ENCODE data around the gene FGGY.
A peak's percentile ranks its signal among the peaks of the same experiment; 100 is the strongest.
"Not testable (repeated sequence)": the region's sequence is repeated elsewhere in the genome, so short reads cannot be mapped to it uniquely, and the experiment has no call there.

The FGGY gene

GRCh38 chr1:59523745-59524450, 227.0 kb downstream of the FGGY start:
- no peak for DNase-seq

- no peak for DNase-seq
These were observed 229.3 kb downstream of the FGGY start for GRCh38 chr1:59526240-59526639.

DNA sequence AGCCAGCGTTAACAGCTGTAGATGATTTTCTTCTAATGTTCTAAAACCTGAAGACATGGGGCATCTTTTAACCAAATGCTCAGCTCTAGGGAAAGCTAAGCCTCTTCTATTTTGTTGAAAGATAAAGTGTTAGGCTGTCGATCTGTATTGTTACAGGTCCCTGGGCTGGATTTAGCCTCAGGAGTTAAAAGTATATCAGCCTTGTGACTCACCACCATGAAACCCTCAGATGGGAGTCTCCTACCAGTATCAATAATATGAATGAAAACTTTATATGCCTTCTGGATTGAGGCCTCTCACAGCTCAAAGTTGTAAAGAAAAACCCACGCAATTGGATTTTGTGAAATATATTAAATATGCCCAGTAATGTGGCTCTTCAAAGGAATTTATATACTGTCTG, 231.6 kb downstream of the FGGY start:
- DNase-seq = no peak

GRCh38 chr1:59528900-59529299, 232.0 kb downstream of the FGGY start:
- DNase-seq = no peak

GRCh38 chr1:59530119-59530518, 233.2 kb downstream of the FGGY start:
- no peak for DNase-seq

GRCh38 chr1:59532102-59532501, 235.2 kb downstream of the FGGY start:
- no peak for DNase-seq

DNA sequence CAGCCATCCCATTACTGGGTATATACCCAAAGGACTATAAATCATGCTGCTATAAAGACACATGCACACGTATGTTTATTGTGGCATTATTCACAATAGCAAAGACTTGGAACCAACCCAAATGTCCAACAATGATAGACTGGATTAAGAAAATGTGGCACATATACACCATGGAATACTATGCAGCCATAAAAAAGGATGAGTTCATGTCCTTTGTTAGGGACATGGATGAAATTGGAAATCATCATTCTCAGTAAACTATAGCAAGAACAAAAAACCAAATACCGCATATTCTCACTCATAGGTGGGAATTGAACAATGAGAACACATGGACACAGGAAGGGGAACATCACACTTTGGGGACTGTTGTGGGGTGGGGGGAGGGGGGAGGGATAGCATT, 241.6 kb downstream of the FGGY start:
- not testable (repeated sequence) for DNase-seq

DNA sequence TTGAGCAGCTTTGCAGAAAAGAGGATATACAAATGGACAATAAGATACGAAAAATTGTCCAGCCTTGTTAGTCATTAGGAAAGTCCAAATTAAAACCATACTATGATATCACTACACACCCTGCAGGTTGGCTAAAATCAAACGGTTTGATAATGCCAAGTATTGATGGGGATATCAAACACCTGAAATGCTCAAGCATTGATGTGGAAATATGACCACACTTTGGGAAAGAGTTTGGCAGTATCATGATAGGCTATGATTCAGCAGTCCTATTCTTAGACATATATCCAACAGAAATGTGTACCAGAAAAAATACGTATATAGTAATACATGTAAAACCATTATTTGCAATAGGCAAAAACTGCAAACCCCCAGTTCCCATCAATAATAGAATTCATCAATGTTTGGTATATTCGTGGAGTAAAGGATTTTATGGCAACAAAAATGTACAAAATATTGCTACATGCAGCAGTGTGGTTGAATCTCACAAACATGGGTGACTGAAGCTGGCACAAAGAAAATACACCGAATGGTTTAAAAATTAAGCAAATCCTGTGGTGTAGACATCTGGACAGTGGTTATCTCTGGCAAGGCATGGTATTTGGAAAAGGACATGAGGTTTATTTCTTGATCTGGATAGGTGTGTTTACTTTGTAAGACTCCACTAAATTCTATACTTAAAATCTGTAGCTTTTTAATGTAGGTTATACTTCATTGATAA, 243.2 kb downstream of the FGGY start:
- no peak for DNase-seq

DNA sequence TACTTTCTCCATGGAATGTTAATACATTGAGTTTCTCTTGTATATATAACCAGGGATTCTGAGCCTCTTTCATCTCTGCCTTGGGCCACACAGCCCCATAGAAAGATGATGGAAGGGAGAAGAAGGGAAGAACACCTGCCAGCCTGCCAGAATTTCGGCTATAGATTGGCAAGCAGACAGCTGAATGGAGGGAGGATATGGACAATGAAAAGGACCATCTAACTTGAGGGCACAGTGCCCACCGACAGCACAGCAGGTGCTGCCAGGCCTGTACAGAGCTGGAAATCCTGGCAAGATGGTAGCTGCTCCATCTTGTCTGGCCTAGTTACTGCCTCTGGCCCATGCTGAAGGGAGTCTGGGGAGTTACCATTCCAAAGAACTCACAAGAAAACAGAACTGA, 244.3 kb downstream of the FGGY start:
- DNase-seq = no peak

DNA sequence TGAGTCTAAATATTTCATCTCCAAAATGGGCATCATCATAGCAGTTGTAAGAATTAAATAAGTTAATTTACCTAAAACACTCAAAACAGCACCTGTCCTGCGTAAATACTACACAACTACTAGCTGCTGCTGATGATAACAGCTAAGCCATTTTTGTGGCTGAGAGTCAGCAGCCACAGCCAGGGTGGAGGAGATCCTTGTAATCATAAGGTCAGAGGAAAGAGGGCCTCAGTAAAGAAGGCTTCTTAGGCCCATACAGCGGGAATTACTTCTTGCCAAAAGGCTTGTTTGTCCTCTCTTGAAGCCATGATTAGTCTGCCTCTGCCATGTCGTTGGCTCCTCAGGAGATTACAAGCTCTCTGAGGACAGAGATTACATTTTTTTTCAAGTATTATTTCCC, 245.0 kb downstream of the FGGY start:
- no peak for DNase-seq

DNA sequence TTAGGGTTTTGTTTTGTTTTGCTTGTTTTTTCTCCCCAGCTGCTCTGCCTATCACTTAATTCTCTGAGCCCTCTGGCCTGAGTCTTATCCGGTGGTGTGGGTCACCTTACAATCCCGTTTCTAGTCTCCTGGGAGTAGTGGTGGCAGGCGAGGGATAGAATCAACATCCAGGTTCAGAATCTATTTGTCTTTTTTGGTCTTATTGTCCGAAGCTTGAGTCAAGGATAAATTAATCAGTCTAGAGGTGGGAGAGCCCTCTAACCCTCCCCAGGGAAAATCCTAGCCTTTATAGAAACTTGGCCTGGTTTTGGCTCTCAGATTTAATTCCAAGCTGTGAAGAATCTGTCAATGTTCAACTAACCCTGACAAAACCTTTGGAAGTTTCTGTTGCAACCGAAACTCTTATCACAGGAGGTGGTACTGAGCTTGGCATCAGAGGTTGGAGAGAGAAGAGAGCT, 246.3 kb downstream of the FGGY start:
- no peak for DNase-seq

- DNase-seq = no peak
These were observed 247.9 kb downstream of the FGGY start for GRCh38 chr1:59544615-59545293.

- no peak for DNase-seq
These were observed 248.9 kb downstream of the FGGY start for GRCh38 chr1:59545830-59546229.

DNA sequence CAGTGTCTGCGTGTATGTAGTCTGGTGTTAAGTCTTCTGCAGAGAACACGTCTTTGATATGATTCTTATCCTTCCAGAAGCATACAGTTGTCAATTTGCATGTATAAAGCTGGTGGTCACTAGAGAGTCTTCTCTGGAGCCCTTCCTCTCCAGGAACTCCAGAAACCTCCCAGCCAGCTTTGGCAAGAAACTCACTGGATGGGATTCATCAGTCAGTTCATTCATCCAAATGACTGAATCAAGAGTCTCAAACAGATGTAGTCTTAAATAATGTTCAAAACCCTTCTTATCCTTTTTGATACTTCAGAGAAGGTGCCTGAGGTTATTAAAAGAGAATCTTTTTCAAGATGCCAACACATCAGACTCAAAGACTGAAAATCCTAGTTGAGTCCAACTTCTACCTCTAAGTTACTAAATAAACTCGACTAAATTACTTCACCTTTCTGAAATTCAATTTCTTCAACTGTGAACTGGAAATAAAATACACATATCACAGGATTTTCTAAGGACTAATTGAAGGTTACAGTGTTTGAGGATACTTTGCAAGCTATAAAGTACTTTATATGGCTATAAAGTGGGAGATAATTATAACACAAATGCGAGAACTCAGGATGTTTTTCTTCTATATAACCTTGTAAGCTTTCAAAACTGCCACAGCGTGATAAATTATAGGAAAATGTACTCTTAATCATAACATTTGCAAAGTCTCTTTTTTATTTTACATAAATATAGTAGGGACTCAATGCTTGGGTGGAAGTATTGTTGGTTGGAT, 252.4 kb downstream of the FGGY start:
- DNase-seq = peak; percentile 46

DNA sequence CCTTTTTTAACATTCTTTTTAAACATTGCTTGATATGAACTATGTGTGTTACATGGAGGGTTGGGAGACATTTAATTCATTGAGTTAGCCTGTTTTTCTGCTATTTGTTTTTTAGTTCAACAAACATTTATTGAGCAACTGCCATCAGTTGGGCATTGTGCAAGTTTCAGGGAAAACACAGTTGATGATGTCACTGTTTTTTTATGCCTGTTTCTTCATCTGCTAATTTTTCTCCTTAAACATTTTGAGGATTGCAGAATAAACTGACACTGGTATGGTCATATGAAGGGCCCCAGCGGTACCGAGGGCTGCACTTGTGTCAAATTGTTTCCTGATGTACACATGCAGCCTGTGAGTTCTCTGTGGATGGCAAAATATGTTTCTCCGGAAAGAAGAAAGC, 253.0 kb downstream of the FGGY start:
- DNase-seq = no peak

- no peak for DNase-seq
These were observed 255.1 kb downstream of the FGGY start for GRCh38 chr1:59552007-59552406.

GRCh38 chr1:59553371-59553770, 256.5 kb downstream of the FGGY start:
- DNase-seq = no peak

DNA sequence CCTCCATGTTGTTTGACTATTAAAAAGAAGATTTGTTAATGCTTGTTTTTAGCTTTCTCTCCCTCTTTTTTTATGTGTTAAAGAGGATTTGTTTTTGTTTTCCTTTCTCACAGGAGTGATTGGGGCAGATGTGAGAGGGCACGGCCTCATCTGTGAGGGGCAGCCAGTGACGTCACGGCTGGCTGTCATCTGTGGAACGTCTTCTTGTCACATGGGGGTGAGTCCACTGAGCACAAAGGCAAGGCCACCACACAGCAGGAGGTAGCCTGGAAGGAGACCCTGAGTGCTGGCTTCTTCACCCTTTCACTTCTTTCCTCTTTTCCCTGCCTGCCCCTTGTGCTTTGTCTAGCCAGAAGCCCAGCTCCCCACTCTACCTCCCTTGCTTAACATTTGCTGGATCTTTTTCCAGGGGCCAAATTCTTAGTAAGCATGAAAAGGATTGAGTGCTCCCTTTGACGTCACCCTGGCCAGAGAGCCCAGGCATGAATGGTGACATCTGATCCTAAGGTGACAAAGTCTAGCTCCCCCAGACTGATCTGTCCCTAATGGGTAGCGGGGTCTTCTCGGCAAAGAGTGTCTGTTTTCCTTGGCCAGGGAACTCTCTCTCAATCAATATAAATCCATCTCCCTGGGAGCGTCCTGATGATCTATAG, 257.2 kb downstream of the FGGY start:
- no peak for DNase-seq

- no peak for DNase-seq
These were observed 257.9 kb downstream of the FGGY start for GRCh38 chr1:59554752-59555151.

GRCh38 chr1:59556398-59556797, 259.5 kb downstream of the FGGY start:
- DNase-seq = no peak

DNA sequence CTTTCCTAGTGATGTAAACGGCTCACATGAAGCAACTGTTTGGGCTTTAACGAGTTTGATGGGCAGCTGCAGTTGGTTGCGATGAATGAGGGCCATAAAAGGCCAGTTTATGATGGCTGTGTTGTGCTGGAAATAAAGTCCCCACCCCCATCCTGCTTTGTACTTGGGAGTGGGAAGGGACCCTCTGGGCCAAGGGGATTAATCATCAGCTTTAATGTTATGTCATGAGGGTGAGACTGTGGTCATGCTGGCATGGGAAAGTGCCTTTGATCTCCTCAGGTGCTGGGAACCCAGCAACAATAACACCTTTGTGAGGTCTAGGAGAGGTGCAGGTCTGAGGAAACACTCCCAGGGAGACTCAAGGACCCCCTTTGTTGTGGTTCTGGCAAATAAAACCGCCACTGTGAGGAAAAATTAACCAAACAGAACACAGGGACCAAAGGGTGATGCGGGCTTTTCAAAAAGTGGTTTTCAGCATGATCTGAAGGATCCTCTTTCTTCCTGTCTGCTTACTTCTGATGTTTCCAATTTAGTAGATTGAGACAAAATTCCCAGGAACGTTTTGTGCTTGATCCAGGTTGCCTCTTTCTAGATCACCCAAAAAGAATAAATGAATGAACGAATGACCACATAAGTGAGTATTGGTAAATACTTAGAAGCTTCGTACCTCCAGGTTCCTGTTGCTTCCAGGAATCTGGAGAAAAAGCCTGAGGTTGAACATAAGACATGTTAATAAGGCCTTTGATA, 260.1 kb downstream of the FGGY start:
- no peak for DNase-seq

DNA sequence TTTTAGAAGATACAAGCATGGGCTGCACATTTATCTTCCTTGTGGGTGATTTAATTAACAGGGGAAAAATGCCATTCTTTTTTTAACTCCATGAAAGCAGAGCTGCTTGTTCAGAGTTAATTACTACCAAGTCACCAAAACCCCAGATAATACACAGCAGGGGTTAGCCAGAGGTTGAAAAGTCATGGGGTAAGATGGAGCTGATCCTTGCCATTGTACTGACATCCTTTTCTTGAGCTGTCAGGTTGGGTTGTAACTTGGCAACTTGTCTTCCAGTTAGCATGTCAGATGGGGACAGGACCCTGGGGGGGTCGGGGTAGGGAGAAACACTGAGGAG, 260.6 kb downstream of the FGGY start:
- no peak for DNase-seq

Data from NCI-H2227 treated with DMSO at 0.1 percent for 48 hours (cell line).